Ramos (cell line): Measurements from ENCODE around the gene ALG5.

Experiments
- in situ Hi-C: fragments of 300-500 bp; cut with MboI; formaldehyde crosslinking; loops from one replicate; pipeline ENCODE4 v1.14.3; 2022; ENCODE audit warnings: low sequenced_read_pairs; ENCODE audit not compliant: unreplicated experiment

ALG5 gene

GRCh38 chr13:36999054-36999714 lies at the start of gene ALG5:
TSS of gene ALG5 (minus strand) at chr13:36999340. CDS start at chr13:36999300, 40 bp downstream.
- in situ Hi-C loops = no loop called here

- in situ Hi-C loops = no loop called here
Observed at GRCh38 chr13:37047846-37048245, 48.7 kb upstream of the ALG5 start.

DNA sequence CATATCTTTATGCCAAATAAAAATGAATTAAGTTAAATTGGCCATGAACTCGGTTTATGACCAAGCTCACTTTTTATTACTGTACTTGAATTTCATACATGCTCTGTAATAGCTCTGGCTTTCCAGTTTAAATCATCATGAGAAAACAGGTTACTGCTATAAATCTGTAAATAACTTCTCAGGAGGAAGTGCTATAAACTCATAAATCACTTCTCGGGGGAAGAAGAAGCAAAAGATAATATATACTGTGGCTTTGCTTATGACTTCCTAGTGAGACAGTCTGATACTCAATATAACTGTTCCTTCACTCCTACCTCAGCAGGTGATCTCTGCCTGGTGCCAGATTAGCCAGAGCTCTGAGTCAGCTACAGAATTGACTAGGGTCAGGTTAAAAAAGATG lies 47.9 kb upstream of the ALG5 start:
- in situ Hi-C loops = no loop called here

DNA sequence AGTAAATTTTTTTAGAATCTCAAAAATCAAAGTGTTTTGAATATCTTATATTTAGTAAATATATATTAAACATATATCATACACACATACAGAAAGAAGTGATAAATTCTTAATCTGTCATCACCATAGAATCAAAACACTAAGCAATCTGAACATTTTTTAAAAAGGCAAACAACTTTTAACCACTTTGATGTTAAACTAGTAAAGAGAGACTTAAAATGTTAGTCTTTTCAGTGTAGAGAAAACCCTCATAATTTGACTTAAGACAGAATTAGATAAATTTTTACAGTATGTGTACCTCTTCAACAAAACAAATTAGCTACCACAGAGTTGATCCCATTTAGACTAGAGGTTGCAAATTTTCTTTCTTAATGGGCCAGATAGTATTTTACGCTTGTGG lies 46.9 kb upstream of the ALG5 start:
- in situ Hi-C loops = no loop called here

DNA sequence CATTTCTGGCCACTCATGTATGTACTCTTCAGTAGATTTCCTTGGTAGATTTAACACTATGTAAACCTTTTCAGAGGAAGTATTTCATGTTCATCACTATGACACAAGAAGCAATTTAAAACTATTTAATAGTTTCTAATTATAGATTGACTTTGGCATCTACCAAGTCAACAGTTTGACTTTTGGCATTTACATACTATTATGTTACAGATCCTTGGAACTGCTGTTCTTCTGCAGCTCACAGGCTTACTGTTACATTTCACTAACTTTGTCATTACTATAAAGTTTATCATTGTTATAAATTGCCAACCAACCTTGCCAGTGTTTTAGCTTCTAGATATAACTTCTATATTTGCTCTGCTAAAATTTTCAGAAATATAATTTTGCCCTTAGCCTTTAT lies 41.6 kb upstream of the ALG5 start:
- in situ Hi-C loops = no loop called here

- in situ Hi-C loops = no loop called here
Observed at GRCh38 chr13:37039896-37040295, 40.8 kb upstream of the ALG5 start.

GRCh38 chr13:37037241-37037640 lies 38.1 kb upstream of the ALG5 start:
- in situ Hi-C loops = no loop called here

DNA sequence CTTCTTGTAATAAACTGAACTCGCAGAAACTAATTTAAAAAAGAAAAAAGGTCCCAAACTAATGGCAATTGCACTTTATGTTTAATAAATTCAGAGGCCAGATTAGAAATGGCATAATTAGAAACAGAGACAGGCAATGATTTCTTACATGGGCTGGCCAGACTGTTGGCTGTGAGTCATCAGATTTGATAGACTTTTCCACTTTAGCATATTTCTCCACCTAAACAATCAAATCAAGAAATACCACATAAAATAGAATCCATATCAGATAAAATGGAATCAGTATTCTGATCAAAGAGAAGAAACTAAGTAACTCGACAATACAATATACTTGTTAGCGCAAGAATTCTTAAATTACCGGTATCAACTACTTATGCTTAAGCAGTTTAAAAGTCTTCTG lies 30.5 kb upstream of the ALG5 start:
- in situ Hi-C loops = no loop called here

DNA sequence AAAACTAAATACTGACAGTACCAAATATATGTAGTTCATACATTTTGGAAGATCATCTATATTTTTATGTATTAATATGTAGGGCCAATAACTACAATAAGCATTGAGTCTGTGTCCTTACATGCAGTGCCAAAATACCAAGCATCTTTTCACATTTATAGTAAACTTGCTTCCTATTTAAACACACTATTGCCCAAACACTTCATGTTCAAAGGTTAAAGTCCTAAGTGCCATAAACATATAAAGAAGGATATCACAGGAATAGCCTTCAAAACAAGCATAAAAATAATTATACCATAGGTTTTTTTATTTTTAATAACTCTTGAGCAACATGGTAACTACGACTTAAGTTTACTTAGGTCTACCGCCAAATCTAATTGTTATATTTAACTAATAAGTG lies 28.5 kb upstream of the ALG5 start:
- in situ Hi-C loops = no loop called here

GRCh38 chr13:37026771-37027170 lies 27.6 kb upstream of the ALG5 start:
- in situ Hi-C loops = no loop called here

- in situ Hi-C loops = no loop called here
Observed at GRCh38 chr13:37023871-37024270, 24.7 kb upstream of the ALG5 start.

DNA sequence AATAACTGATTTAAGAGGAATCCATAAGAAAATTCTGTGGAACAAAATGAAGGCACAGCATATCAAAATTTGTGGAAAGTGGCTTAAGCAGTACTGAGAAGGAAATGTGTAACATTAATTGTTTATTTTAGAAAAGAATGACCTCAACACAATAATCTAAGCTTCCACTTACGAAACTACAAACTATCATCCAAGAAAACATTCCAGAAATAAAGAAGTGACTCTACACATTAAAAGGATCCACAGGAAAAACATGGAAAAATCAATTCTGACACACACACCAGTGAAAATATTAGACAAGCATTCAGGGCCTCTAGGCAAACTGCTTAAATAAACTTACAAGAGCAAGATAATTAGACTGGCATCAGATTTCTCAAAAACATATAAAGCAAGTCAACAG lies 15.5 kb upstream of the ALG5 start:
- in situ Hi-C loops = no loop called here

DNA sequence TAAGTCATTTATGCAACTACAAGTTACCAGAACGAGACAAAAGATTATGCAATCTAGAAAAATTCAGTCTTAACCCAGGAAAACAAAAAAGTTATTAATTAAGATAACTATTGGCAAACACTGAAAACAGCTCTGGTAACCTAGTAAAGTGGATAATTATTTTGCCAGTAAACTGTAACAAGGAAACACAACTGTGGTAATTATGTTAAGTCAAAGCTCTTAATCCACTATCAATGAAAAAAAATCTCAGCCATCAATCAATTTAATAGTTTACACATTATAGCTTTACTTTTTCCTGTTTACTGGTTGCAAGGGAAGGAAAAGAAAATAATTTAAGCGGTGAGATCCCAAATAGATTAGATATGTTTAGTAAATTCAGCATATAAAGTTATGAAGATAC lies 12.6 kb upstream of the ALG5 start:
- in situ Hi-C loops = no loop called here

GRCh38 chr13:37011002-37011401 lies 11.9 kb upstream of the ALG5 start:
- in situ Hi-C loops = no loop called here

- in situ Hi-C loops = no loop called here
Observed at GRCh38 chr13:37010424-37010823, 11.3 kb upstream of the ALG5 start.

DNA sequence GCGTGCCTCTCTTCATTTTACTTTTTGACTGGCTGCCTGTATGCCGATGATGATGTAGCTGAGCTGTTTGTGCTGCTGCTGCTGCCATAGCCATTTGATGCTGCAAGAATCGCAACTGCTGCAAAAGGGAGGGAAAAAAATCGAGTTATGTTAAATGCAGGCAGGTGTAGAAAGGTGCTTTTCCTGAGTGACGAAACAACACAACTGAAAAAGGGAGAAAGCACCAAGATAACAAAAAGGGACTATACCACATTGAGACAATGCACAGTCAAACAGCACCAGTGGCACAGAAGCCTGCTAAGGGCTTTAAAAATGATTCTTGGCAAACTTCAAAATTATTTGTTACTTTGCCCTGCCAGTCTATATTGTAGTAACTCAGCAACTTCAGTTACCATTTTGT lies 10.6 kb upstream of the ALG5 start:
- in situ Hi-C loops = no loop called here

DNA sequence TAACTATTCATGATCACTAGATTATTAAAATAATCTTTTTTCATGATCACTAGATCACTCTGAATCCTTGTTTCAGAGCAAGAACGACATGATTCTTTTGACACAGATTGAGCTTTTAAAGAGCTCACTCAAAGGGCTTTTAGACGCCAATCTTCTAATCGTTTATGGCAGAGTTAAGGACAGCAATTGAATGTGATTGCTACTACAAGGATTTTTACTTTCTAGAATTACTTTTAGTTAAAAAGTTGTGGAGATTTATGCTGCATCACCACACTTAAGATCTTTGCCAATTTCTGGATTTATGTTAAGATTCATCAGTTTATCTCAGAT lies 2.7 kb upstream of the ALG5 start:
- in situ Hi-C loops = no loop called here

DNA sequence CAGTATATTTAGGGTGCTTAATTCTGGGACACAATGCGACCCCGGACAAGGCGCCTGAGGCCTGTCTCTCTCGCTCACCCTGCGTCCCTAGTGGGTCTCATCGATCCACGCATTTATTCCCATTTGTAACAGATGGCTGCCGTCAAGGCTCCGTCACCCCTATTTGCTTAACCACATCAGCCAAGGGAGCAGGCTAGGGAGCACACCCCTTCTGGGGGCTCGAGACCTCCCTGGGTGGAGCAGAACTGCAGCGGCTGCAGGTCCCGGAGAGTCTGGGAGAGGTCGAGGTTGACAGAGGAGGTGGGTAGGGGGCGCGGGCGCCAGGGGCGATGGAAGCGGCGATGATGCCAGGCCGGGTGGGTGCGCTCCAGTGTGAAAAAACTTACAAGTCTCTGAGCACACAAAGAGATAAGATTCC lies 507 bp downstream of the ALG5 start:
- in situ Hi-C loops = no loop called here

GRCh38 chr13:36997716-36998427 lies 1.3 kb downstream of the ALG5 start:
- in situ Hi-C loops = no loop called here

- in situ Hi-C loops = no loop called here
Observed at GRCh38 chr13:36992362-36992761, 6.8 kb downstream of the ALG5 start.

- in situ Hi-C loops = no loop called here
Observed at GRCh38 chr13:36986462-36987240, 12.5 kb downstream of the ALG5 start.
